Trophoblast cell (in vitro differentiated cells and primary cell): ENCODE measurements around the gene GH1.
A peak's percentile ranks its signal among the peaks of the same experiment; 100 is the strongest.
"Not testable (repeated sequence)": the region's sequence is repeated elsewhere in the genome, so short reads cannot be mapped to it uniquely, and the experiment has no call there.

Experiments used
- DNase-seq, 2 donors: peaks; one replicate each; pipeline ENCODE4 v3.0.0-alpha.2; 2016
- H2AFZ ChIP-seq: 2 replicates; pipeline ENCODE4 v1.6.1; 2013; ENCODE audit warnings: low read length, moderate library complexity, mild to moderate bottlenecking; ENCODE audit not compliant: insufficient read depth, poor library complexity
- H2AK5ac ChIP-seq: 2 replicates; pipeline ENCODE4 v1.6.1; 2013; ENCODE audit warnings: mild to moderate bottlenecking, low read length
- H2BK120ac ChIP-seq: 2 replicates; pipeline ENCODE4 v1.6.1; 2013; ENCODE audit warnings: low read length, mild to moderate bottlenecking, moderate library complexity; ENCODE audit not compliant: insufficient read depth, poor library complexity
- H2BK12ac ChIP-seq: 2 replicates; pipeline ENCODE4 v1.6.1; 2013; ENCODE audit warnings: mild to moderate bottlenecking, low read length, moderate library complexity
- H2BK5ac ChIP-seq: 2 replicates; pipeline ENCODE4 v1.6.1; 2013; ENCODE audit warnings: low read length, low read depth, moderate library complexity, mild to moderate bottlenecking; ENCODE audit not compliant: poor library complexity
- H3K14ac ChIP-seq: 2 replicates; pipeline ENCODE4 v1.6.1; 2013; ENCODE audit warnings: mild to moderate bottlenecking, low read length
- H3K18ac ChIP-seq: 2 replicates; pipeline ENCODE4 v1.6.1; 2013; ENCODE audit warnings: mild to moderate bottlenecking, low read length
- H3K23ac ChIP-seq: 2 replicates; pipeline ENCODE4 v1.6.1; 2013; ENCODE audit warnings: low read length
- H3K27ac ChIP-seq: 2 replicates; pipeline ENCODE4 v1.5.1; 2013; ENCODE audit warnings: low read depth, mild to moderate bottlenecking, inconsistent platforms, low read length, moderate library complexity
- H3K27me3 ChIP-seq: 2 replicates; pipeline ENCODE4 v1.6.1; 2013; ENCODE audit warnings: inconsistent platforms, mild to moderate bottlenecking, low read length, moderate library complexity; ENCODE audit not compliant: insufficient read depth
- H3K36me3 ChIP-seq, 2 experiments: 1 replicate in 1 of 2; 2 replicates in 1 of 2; pipeline ENCODE4 v1.6.1; 2013; ENCODE audit warnings: low read length in 2 of 2, mild to moderate bottlenecking in 2 of 2, moderate library complexity in 1 of 2; ENCODE audit not compliant: insufficient read depth in 2 of 2, control insufficient read depth in 1 of 2
- H3K4ac ChIP-seq: 2 replicates; pipeline ENCODE4 v1.6.1; 2013; ENCODE audit warnings: low read depth, mild to moderate bottlenecking, low read length, moderate library complexity
- H3K4me1 ChIP-seq, 2 experiments: 1 replicate in 1 of 2; 2 replicates in 1 of 2; pipeline ENCODE4 v1.6.1; 2013; ENCODE audit warnings: low read length in 2 of 2, mild to moderate bottlenecking in 2 of 2, moderate library complexity in 1 of 2; ENCODE audit not compliant: insufficient read depth in 2 of 2, control insufficient read depth in 1 of 2
- H3K4me2 ChIP-seq: 2 replicates; pipeline ENCODE4 v1.6.1; 2013; ENCODE audit warnings: inconsistent platforms, mild to moderate bottlenecking, low read length, moderate library complexity
- H3K4me3 ChIP-seq: 2 replicates; pipeline ENCODE4 v1.5.1; 2013; ENCODE audit warnings: mild to moderate bottlenecking, low read depth, low read length, inconsistent platforms
- H3K79me1 ChIP-seq: one replicate; pipeline ENCODE4 v1.6.1; 2013; ENCODE audit warnings: low read length
- H3K79me2 ChIP-seq: 2 replicates; pipeline ENCODE4 v1.6.1; 2013; ENCODE audit warnings: low read length, mild to moderate bottlenecking; ENCODE audit not compliant: control insufficient read depth, insufficient read depth, poor library complexity
- H3K9ac ChIP-seq: 2 replicates; pipeline ENCODE4 v1.6.1; 2013; ENCODE audit warnings: mild to moderate bottlenecking, low read length
- H3K9me3 ChIP-seq: 2 replicates; pipeline ENCODE4 v1.6.1; 2013; ENCODE audit warnings: low read depth, mild to moderate bottlenecking, control low read depth, inconsistent platforms, low read length; ENCODE audit not compliant: insufficient read depth
- H4K12ac ChIP-seq: 2 replicates; pipeline ENCODE4 v1.6.1; 2013; ENCODE audit warnings: low read depth, mild to moderate bottlenecking, low read length, moderate library complexity
- H4K8ac ChIP-seq: 2 replicates; pipeline ENCODE4 v1.6.1; 2013; ENCODE audit warnings: low read depth, mild to moderate bottlenecking, low read length, moderate library complexity
- H4K91ac ChIP-seq: one replicate; pipeline ENCODE4 v1.6.1; 2013; ENCODE audit warnings: low read depth, mild to moderate bottlenecking, low read length, moderate library complexity
- WGBS: extraction: QIAGEN DNeasy Blood & Tissue Kit; methylation state at CpG from one replicate; pipeline ENCODE4 v1.1.7; 2013; ENCODE audit warnings: missing lambda C conversion rate; ENCODE audit not compliant: insufficient read length, insufficient coverage; ENCODE audit errors: extremely low coverage; 5-methylcytosine and 5-hydroxymethylcytosine counted together

GH1 gene

GRCh38 chr17:63894021-63894420 lies 24.6 kb downstream of the GH1 start:
- not testable (repeated sequence) for H3K4me2 ChIP-seq, H3K4ac ChIP-seq, H2BK120ac ChIP-seq, H4K12ac ChIP-seq, H3K79me1 ChIP-seq, H3K79me2 ChIP-seq, H4K91ac ChIP-seq, H3K14ac ChIP-seq, H3K9ac ChIP-seq, H4K8ac ChIP-seq, H3K4me1 ChIP-seq, DNase-seq, H3K27ac ChIP-seq, H3K36me3 ChIP-seq, H3K18ac ChIP-seq, H3K9me3 ChIP-seq, H2AK5ac ChIP-seq, H2BK12ac ChIP-seq, H2BK5ac ChIP-seq, H3K23ac ChIP-seq, H3K4me3 ChIP-seq, H2AFZ ChIP-seq, H3K27me3 ChIP-seq
- no CpG with 5 or more reads among the region's 3 CpGs for WGBS

- H3K4me1 ChIP-seq, H2BK5ac ChIP-seq, H3K4me2 ChIP-seq, H3K79me1 ChIP-seq, H3K18ac ChIP-seq, H4K91ac ChIP-seq, H3K9me3 ChIP-seq, H2BK120ac ChIP-seq, H3K27ac ChIP-seq, H3K4me3 ChIP-seq, H3K23ac ChIP-seq, H2AFZ ChIP-seq, H3K79me2 ChIP-seq, H2BK12ac ChIP-seq, H3K4ac ChIP-seq, H2AK5ac ChIP-seq, H3K36me3 ChIP-seq, H3K9ac ChIP-seq, H4K8ac ChIP-seq, H3K14ac ChIP-seq, H3K27me3 ChIP-seq, H4K12ac ChIP-seq: not testable (repeated sequence)
- peak; percentile 31 to 81 for DNase-seq
- no CpG with 5 or more reads among the region's 11 CpGs for WGBS
These were observed 26.2 kb downstream of the GH1 start for GRCh38 chr17:63892316-63893037.

- H3K27ac ChIP-seq, H2BK12ac ChIP-seq, H3K79me1 ChIP-seq, H4K12ac ChIP-seq, H2AK5ac ChIP-seq, H3K4me3 ChIP-seq, H3K18ac ChIP-seq, H3K4ac ChIP-seq, H2BK120ac ChIP-seq, H3K23ac ChIP-seq, H4K91ac ChIP-seq, H2BK5ac ChIP-seq, H3K4me2 ChIP-seq, H3K9ac ChIP-seq, H3K9me3 ChIP-seq, H3K4me1 ChIP-seq, H4K8ac ChIP-seq, H2AFZ ChIP-seq, H3K79me2 ChIP-seq, H3K36me3 ChIP-seq, H3K14ac ChIP-seq, H3K27me3 ChIP-seq: not testable (repeated sequence)
- DNase-seq: peak; percentile 57 to 74
- WGBS: no CpG with 5 or more reads among the region's 13 CpGs
These were observed 29.4 kb downstream of the GH1 start for GRCh38 chr17:63889026-63889848.

- not testable (repeated sequence) for H3K79me1 ChIP-seq, H3K4me1 ChIP-seq, H4K8ac ChIP-seq, H3K14ac ChIP-seq, H3K36me3 ChIP-seq, H2BK12ac ChIP-seq, H2AK5ac ChIP-seq, H3K9ac ChIP-seq, H3K18ac ChIP-seq, H3K27me3 ChIP-seq, H4K91ac ChIP-seq, H3K79me2 ChIP-seq, H3K23ac ChIP-seq, H3K4me3 ChIP-seq, H3K9me3 ChIP-seq, H3K27ac ChIP-seq, H4K12ac ChIP-seq, H3K4me2 ChIP-seq, H2BK5ac ChIP-seq, H3K4ac ChIP-seq, H2BK120ac ChIP-seq, H2AFZ ChIP-seq, DNase-seq
- WGBS: no CpG with 5 or more reads among the region's 11 CpGs
These were observed 33.5 kb downstream of the GH1 start for GRCh38 chr17:63885119-63885518.
